Measurements from ENCODE around the gene TMEM191C.

DNA sequence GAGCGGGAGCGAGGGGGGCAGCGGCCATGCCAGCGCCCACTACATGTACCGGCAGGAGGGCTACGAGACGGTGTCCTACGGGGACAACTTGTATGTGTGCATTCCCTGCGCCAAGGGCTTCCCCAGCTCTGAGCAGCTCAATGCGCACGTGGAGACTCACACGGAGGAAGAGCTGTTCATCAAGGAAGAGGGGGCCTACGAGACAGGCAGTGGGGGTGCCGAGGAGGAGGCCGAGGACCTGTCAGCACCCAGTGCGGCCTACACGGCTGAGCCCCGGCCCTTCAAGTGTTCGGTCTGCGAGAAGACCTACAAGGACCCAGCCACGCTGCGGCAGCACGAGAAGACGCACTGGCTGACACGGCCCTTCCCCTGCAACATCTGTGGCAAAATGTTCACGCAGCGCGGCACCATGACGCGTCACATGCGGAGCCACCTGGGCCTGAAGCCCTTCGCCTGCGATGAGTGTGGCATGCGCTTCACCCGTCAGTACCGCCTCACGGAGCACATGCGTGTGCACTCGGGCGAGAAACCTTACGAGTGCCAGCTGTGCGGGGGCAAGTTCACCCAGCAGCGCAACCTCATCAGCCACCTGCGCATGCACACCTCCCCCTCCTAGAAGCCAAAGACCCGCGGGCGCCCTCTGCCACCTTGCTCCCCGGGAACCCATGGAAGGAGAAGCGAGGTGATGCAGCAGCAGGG, 20.9 kb upstream of the TMEM191C start:
- no peak for TF ChIP-seq POLR2A (IDR thresholded peaks at IDR 0.05)
- TF ChIP-seq, protein P1, sequence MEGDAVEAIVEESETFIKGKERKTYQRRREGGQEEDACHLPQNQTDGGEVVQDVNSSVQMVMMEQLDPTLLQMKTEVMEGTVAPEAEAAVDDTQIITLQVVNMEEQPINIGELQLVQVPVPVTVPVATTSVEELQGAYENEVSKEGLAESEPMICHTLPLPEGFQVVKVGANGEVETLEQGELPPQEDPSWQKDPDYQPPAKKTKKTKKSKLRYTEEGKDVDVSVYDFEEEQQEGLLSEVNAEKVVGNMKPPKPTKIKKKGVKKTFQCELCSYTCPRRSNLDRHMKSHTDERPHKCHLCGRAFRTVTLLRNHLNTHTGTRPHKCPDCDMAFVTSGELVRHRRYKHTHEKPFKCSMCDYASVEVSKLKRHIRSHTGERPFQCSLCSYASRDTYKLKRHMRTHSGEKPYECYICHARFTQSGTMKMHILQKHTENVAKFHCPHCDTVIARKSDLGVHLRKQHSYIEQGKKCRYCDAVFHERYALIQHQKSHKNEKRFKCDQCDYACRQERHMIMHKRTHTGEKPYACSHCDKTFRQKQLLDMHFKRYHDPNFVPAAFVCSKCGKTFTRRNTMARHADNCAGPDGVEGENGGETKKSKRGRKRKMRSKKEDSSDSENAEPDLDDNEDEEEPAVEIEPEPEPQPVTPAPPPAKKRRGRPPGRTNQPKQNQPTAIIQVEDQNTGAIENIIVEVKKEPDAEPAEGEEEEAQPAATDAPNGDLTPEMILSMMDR (IDR thresholded peaks at IDR 0.05), result no peak
